GM12878 (cell line): ENCODE measurements around the gene P4HTM. TPM values are rescaled to one million over a fixed set of nuclear protein-coding genes. Genes with fewer than 3 reads are reported as not detected.

Experiments used
- CBFB ChIP-seq: IDR thresholded peaks from 2 replicates; pipeline ENCODE4 v1.6.1; 2016; ENCODE audit warnings: antibody characterized with exemption, low read depth
- CHD2 ChIP-seq: IDR thresholded peaks from 2 replicates; pipeline ENCODE4 v1.6.1; 2011; ENCODE audit warnings: low read depth, low read length, improper control_type of control experiment, borderline replicate concordance
- CREM ChIP-seq: IDR thresholded peaks from 2 replicates; pipeline ENCODE4 v1.6.1; 2014; ENCODE audit warnings: antibody characterized with exemption, low read depth
- EGR1 ChIP-seq, 2 experiments: IDR thresholded peaks; 1 replicate in 1 of 2; 2 replicates in 1 of 2; pipeline ENCODE4 v1.6.1; 2011 to 2012; ENCODE audit warnings: low read depth in 2 of 2, low read length in 2 of 2, borderline replicate concordance in 1 of 2, mild to moderate bottlenecking in 1 of 2, moderate library complexity in 1 of 2
- HCFC1 ChIP-seq: fragments of 150-350 bp; IDR thresholded peaks from 2 replicates; pipeline ENCODE4 v1.6.1; 2014; ENCODE audit warnings: low read length
- MXI1 ChIP-seq: fragments of 150-350 bp; IDR thresholded peaks from 2 replicates; pipeline ENCODE4 v1.6.1; 2011; ENCODE audit warnings: low read depth, mild to moderate bottlenecking, inconsistent platforms, low read length, improper control_type of control experiment
- NBN ChIP-seq: fragments of 450-650 bp; IDR thresholded peaks from 2 replicates; pipeline ENCODE4 v1.6.1; 2016
- PML ChIP-seq: IDR thresholded peaks from 2 replicates; pipeline ENCODE4 v1.6.1; 2012; ENCODE audit warnings: low read length, inconsistent platforms
- POLR2AphosphoS5 ChIP-seq: IDR thresholded peaks from 2 replicates; pipeline ENCODE4 v1.6.1; 2011; ENCODE audit warnings: mild to moderate bottlenecking, low read length, inconsistent platforms
- SP1 ChIP-seq: IDR thresholded peaks from one replicate; pipeline ENCODE4 v1.6.1; 2011; ENCODE audit warnings: low read depth, low read length
- STAT1 ChIP-seq: fragments of 450-650 bp; conservative IDR thresholded peaks from 2 replicates; pipeline ENCODE4 v1.6.1; 2014; ENCODE audit warnings: antibody characterized with exemption, mild to moderate bottlenecking
- TAF1 ChIP-seq: IDR thresholded peaks from 2 replicates; pipeline ENCODE4 v1.6.1; 2011; ENCODE audit warnings: mild to moderate bottlenecking, low read depth, low read length, borderline replicate concordance
- YY1 ChIP-seq: IDR thresholded peaks from 2 replicates; pipeline ENCODE4 v1.6.1; 2011; ENCODE audit warnings: low read depth, mild to moderate bottlenecking, low read length
- polyA plus RNA-seq, 11 experiments: library from polyadenylated mRNA; depleted of rRNA in 4 of 11; unstranded in 6 of 11; stranded (reverse) in 5 of 11; fragments of >200 nt; fragmentation: Nextera tagmentation in 4 of 11; fragmentation: Illumina TruSeq in 1 of 11; extraction: Ambion mirVana in 4 of 11; extraction: Trizol in 1 of 11; gene quantifications; 1 replicate in 1 of 11; 2 replicates in 10 of 11; pipeline versions ENCODE4 v1.2.1 to v1.2.3, GENCODE V29; 2011 to 2016; ENCODE audit warnings: inconsistent platforms in 2 of 11, missing spikeins in 2 of 11, low read depth in 1 of 11
- total RNA-seq, 4 experiments: library from RNA; depleted of rRNA in 3 of 4; stranded (reverse); fragments of >200 nt in 3 of 4; fragmentation: Illumina TruSeq in 1 of 4; extraction: Trizol in 1 of 4; gene quantifications; 2 replicates each; pipeline versions ENCODE4 v1.2.1 to v1.2.3, GENCODE V29; 2013 to 2021
- TF ChIP-seq, protein P1 (sequence below): fragments of 150-350 bp; IDR thresholded peaks from 2 replicates; pipeline ENCODE4 v1.6.1; 2014; ENCODE audit warnings: mild to moderate bottlenecking, low read depth, low read length
- TF ChIP-seq, protein P2 (sequence below): IDR thresholded peaks from 2 replicates; pipeline ENCODE4 v1.6.1; 2012; ENCODE audit warnings: mild to moderate bottlenecking, low read depth, low read length
- TF ChIP-seq, protein P3 (sequence below): fragments of 450-650 bp; IDR thresholded peaks from 2 replicates; pipeline ENCODE4 v1.6.1; 2017; ENCODE audit warnings: mild to moderate bottlenecking, low read depth, inconsistent platforms; ENCODE audit not compliant: poor library complexity, severe bottlenecking
- TF ChIP-seq, protein P4 (sequence below): fragments of 450-650 bp; conservative IDR thresholded peaks from 2 replicates; pipeline ENCODE4 v1.6.1; 2017; ENCODE audit warnings: mild to moderate bottlenecking, moderate library complexity
- TF ChIP-seq, protein P5 (sequence below): fragments of 450-650 bp; IDR thresholded peaks from 2 replicates; pipeline ENCODE4 v1.6.1; 2016; ENCODE audit warnings: mild to moderate bottlenecking
- TF ChIP-seq, protein P6 (sequence below): fragments of 450-650 bp; IDR thresholded peaks from 2 replicates; pipeline ENCODE4 v1.6.1; 2014; ENCODE audit warnings: mild to moderate bottlenecking

The P4HTM gene
- total and polyA plus RNA-seq, 10 of the 15 experiments (the other 5 are each of a cell fraction or from before 2014, with no cell fraction given), result 0.76 to 28.8 (median 22.9) TPM

DNA sequence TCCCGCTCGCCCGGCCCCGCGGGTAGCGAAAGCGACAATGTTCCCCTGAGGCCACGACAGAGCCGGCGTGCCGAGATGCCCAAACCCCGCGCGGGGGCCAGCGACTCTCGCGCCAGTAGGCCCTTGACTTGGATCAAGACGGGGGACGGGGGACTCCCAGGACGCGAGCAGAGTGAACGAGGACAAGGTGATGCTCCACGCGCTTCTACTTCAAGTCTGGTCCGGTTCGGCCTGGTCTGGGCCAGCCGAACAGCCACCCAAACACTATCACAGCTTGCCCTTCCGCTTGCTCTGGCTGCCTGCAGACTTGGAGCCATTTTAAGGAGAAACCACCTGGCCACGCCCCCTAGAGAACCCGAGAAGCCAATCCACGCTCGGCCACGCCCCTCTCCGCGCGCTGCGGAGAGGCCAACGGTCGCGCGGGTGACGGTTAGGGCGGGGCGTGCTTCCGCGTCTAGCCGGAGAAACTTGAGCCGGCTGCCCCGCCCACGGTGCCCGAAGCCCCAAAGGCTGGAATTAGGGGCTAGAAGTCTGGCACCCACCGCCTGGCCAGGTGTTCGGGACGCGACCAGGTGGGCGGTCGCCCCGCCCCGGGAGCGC is 31.3 kb downstream of the P4HTM start (continued):
- TF ChIP-seq, protein P1, sequence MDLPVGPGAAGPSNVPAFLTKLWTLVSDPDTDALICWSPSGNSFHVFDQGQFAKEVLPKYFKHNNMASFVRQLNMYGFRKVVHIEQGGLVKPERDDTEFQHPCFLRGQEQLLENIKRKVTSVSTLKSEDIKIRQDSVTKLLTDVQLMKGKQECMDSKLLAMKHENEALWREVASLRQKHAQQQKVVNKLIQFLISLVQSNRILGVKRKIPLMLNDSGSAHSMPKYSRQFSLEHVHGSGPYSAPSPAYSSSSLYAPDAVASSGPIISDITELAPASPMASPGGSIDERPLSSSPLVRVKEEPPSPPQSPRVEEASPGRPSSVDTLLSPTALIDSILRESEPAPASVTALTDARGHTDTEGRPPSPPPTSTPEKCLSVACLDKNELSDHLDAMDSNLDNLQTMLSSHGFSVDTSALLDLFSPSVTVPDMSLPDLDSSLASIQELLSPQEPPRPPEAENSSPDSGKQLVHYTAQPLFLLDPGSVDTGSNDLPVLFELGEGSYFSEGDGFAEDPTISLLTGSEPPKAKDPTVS, result no peak
- TF ChIP-seq NBN (peak; percentile 70; the same call in 1 of the 2 replicates), YY1 (peak; percentile 90), TAF1 (peak; percentile 94; the same call in 1 of the 2 replicates), STAT1 (peak; percentile 80; the same call in 1 of the 2 replicates), SP1 (peak; percentile 79), EGR1 (IDR thresholded peaks at IDR 0.05; ENCODE audit: borderline replicate concordance in 1 of 2, low read depth in 2 of 2, low read length in 2 of 2) (peak in 1 of 2 experiments; percentile 51; a peak in 1 of 3 replicates), HCFC1 (peak; percentile 49; the same call in 1 of the 2 replicates), PML (no peak), CREM (peak; percentile 79), POLR2AphosphoS5 (peak; percentile 99), CHD2 (0 out of 2 replicates have a peak, but pooled peaks have one; percentile 47), CBFB (peak; percentile 98), MXI1 (peak; percentile 55)
- TF ChIP-seq, protein P2, sequence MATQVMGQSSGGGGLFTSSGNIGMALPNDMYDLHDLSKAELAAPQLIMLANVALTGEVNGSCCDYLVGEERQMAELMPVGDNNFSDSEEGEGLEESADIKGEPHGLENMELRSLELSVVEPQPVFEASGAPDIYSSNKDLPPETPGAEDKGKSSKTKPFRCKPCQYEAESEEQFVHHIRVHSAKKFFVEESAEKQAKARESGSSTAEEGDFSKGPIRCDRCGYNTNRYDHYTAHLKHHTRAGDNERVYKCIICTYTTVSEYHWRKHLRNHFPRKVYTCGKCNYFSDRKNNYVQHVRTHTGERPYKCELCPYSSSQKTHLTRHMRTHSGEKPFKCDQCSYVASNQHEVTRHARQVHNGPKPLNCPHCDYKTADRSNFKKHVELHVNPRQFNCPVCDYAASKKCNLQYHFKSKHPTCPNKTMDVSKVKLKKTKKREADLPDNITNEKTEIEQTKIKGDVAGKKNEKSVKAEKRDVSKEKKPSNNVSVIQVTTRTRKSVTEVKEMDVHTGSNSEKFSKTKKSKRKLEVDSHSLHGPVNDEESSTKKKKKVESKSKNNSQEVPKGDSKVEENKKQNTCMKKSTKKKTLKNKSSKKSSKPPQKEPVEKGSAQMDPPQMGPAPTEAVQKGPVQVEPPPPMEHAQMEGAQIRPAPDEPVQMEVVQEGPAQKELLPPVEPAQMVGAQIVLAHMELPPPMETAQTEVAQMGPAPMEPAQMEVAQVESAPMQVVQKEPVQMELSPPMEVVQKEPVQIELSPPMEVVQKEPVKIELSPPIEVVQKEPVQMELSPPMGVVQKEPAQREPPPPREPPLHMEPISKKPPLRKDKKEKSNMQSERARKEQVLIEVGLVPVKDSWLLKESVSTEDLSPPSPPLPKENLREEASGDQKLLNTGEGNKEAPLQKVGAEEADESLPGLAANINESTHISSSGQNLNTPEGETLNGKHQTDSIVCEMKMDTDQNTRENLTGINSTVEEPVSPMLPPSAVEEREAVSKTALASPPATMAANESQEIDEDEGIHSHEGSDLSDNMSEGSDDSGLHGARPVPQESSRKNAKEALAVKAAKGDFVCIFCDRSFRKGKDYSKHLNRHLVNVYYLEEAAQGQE, result 0 out of 2 replicates have a peak, but pooled peaks have one; percentile 22
- TF ChIP-seq, protein P3, sequence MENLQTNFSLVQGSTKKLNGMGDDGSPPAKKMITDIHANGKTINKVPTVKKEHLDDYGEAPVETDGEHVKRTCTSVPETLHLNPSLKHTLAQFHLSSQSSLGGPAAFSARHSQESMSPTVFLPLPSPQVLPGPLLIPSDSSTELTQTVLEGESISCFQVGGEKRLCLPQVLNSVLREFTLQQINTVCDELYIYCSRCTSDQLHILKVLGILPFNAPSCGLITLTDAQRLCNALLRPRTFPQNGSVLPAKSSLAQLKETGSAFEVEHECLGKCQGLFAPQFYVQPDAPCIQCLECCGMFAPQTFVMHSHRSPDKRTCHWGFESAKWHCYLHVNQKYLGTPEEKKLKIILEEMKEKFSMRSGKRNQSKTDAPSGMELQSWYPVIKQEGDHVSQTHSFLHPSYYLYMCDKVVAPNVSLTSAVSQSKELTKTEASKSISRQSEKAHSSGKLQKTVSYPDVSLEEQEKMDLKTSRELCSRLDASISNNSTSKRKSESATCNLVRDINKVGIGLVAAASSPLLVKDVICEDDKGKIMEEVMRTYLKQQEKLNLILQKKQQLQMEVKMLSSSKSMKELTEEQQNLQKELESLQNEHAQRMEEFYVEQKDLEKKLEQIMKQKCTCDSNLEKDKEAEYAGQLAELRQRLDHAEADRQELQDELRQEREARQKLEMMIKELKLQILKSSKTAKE, result no peak
- TF ChIP-seq, protein P4, sequence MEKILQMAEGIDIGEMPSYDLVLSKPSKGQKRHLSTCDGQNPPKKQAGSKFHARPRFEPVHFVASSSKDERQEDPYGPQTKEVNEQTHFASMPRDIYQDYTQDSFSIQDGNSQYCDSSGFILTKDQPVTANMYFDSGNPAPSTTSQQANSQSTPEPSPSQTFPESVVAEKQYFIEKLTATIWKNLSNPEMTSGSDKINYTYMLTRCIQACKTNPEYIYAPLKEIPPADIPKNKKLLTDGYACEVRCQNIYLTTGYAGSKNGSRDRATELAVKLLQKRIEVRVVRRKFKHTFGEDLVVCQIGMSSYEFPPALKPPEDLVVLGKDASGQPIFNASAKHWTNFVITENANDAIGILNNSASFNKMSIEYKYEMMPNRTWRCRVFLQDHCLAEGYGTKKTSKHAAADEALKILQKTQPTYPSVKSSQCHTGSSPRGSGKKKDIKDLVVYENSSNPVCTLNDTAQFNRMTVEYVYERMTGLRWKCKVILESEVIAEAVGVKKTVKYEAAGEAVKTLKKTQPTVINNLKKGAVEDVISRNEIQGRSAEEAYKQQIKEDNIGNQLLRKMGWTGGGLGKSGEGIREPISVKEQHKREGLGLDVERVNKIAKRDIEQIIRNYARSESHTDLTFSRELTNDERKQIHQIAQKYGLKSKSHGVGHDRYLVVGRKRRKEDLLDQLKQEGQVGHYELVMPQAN, result peak; percentile 54
- TF ChIP-seq, protein P5, sequence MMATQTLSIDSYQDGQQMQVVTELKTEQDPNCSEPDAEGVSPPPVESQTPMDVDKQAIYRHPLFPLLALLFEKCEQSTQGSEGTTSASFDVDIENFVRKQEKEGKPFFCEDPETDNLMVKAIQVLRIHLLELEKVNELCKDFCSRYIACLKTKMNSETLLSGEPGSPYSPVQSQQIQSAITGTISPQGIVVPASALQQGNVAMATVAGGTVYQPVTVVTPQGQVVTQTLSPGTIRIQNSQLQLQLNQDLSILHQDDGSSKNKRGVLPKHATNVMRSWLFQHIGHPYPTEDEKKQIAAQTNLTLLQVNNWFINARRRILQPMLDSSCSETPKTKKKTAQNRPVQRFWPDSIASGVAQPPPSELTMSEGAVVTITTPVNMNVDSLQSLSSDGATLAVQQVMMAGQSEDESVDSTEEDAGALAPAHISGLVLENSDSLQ, result peak; percentile 47; the same call in 1 of the 2 replicates
- TF ChIP-seq, protein P6, sequence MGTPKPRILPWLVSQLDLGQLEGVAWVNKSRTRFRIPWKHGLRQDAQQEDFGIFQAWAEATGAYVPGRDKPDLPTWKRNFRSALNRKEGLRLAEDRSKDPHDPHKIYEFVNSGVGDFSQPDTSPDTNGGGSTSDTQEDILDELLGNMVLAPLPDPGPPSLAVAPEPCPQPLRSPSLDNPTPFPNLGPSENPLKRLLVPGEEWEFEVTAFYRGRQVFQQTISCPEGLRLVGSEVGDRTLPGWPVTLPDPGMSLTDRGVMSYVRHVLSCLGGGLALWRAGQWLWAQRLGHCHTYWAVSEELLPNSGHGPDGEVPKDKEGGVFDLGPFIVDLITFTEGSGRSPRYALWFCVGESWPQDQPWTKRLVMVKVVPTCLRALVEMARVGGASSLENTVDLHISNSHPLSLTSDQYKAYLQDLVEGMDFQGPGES, result peak; percentile 49; the same call in 1 of the 2 replicates
